ENCODE results near the gene DESI1. TPM values are rescaled to one million over a fixed set of nuclear protein-coding genes. Genes with fewer than 3 reads are reported as not detected.

The DESI1 gene
- polyA plus RNA-seq, 2 of the 4 experiments (the other 2 are of a cell fraction) = 13.9 to 19.4 TPM

DNA sequence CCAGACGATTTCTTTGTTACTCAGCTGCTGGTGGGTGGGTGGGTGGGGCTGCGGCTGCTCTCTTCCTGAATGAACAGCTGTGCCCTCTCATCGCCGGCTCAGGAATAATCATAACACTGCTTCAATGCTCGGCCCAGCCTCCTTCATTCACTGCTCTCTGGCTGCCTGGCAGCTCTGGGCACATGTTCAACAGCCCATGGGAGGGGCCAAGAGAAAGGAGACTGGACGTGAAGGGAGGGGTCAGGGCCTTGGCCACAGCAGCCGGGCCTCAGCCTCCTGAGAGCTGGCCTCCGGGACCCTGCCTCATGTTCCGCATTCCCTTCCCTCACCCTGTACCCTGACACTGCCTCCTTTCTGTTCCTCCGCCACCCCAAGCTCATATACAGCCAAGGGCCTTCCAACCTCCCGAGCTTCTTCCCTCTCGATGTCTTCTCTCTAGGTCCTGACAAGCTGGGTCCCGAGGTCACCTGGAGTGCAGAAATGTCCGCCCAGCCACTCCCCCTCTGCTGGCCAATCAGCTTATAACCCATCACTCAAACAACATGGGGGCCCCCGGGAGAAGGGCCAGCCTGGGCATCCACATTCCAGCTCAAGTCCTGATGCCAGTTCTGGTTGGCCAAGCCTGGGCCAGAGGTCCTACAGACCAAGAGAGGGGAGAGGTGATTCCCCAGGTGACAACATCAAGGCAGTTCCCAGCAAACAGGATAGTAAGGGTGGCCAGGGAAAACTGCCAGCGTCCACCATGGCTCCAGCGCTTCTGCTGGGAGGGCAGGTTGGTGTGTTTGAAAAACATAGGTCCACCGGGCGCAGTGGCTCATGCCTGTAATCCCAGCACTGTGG is 63.2 kb downstream of the DESI1 start:
- DNase-seq (ENCODE audit: low read depth in 1 of 2, low spot score in 1 of 2) = no peak
- TF ChIP-seq PHF8 (IDR thresholded peaks at IDR 0.05; ENCODE audit: borderline replicate concordance, low read depth) (no peak), HES2 (IDR thresholded peaks at IDR 0.05) (no peak), CBX8 (IDR thresholded peaks at IDR 0.05) (no peak), HOXA7 (CRISPR knock-in tag; IDR thresholded peaks at IDR 0.05) (no peak)
- TF ChIP-seq, protein P1, sequence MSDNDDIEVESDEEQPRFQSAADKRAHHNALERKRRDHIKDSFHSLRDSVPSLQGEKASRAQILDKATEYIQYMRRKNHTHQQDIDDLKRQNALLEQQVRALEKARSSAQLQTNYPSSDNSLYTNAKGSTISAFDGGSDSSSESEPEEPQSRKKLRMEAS (IDR thresholded peaks at IDR 0.05) = no peak
- POLR2A ChIA-PET = interaction anchor here (1.0 kb wide), 1 partner anchor 32 kb away, joined by 6 read pairs; the partner anchor contains the start of gene PMM1
- FAIRE-seq = no peak
- no peak overlapping the region for H3K4me2 ChIP-seq
- no peaks in the 10 kb centered on the region for H3K9me3 ChIP-seq
- no peak overlapping the region for H3K4me3 ChIP-seq
- 0 out of 6 replicates have a peak overlapping the region, but pooled peaks of 1 of the 2 experiments have one; percentile 35 for H3K27ac ChIP-seq
- CTCF ChIA-PET = interaction anchor here (1.3 to 3.7 kb wide), 3 partner anchors 14 to 155 kb away, joined by 3 to 23 read pairs (median 5); partner anchors contain the start of gene POLR3H
- ATAC-seq = no peak
- H3K4me1 ChIP-seq = peaks cover 27% of the 10 kb centered on the region
- WGBS (ENCODE audit: missing lambda C conversion rate) = 64% methylated on average over 18 of the region's 19 CpGs

DNA sequence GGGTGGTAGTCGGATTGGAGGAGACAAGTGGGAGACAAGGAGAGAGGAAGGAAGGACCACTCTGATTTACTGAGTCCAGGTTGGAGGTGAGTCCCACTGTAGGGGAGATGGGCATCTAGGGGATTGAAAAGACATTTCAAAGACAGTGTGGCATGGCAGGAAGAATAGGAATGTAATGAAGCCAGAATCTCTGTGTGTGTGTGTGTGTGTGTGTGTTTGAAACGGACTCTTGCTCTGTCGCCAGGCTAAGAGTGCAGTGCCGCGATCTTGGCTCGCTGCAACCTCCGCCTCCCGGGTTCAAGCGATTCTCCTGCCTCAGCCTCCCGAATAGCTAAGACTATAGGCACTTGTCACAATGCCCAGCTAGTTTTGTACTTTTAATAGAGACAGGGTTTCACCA is 64.3 kb downstream of the DESI1 start:
- no peak for FAIRE-seq
- TF ChIP-seq CBX2 (IDR thresholded peaks at IDR 0.05; ENCODE audit: borderline replicate concordance, low read depth) = no peak
- no peak for TF ChIP-seq JUN (IDR thresholded peaks at IDR 0.05)
- TF ChIP-seq, protein P2, sequence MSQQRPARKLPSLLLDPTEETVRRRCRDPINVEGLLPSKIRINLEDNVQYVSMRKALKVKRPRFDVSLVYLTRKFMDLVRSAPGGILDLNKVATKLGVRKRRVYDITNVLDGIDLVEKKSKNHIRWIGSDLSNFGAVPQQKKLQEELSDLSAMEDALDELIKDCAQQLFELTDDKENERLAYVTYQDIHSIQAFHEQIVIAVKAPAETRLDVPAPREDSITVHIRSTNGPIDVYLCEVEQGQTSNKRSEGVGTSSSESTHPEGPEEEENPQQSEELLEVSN (IDR thresholded peaks at IDR 0.05; ENCODE audit: borderline replicate concordance, low read depth) = no peak
- TF ChIP-seq, protein P3, sequence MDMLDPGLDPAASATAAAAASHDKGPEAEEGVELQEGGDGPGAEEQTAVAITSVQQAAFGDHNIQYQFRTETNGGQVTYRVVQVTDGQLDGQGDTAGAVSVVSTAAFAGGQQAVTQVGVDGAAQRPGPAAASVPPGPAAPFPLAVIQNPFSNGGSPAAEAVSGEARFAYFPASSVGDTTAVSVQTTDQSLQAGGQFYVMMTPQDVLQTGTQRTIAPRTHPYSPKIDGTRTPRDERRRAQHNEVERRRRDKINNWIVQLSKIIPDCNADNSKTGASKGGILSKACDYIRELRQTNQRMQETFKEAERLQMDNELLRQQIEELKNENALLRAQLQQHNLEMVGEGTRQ (IDR thresholded peaks at IDR 0.05) = no peak
- TF ChIP-seq CHD4 (IDR thresholded peaks at IDR 0.05; ENCODE audit: borderline replicate concordance) = no peak
- TF ChIP-seq KDM1A (IDR thresholded peaks at IDR 0.05; ENCODE audit: low read depth) = no peak
- no peak for TF ChIP-seq EP300 (IDR thresholded peaks at IDR 0.05)
- no peak for TF ChIP-seq HES2 (IDR thresholded peaks at IDR 0.05)
- TF ChIP-seq FOSL2 (IDR thresholded peaks at IDR 0.05) = no peak
- TF ChIP-seq FOSL2 (CRISPR knock-in tag; IDR thresholded peaks at IDR 0.05) = no peak
- Histone ChIP-seq H3K4me3 (no peak overlapping the region), H3K4me1 (peaks cover 16% of the 10 kb centered on the region), H3K27ac (no peak overlapping the region), H3K9me3 (no peaks in the 10 kb centered on the region), H3K4me2 (no peak overlapping the region)
- DNase-seq (ENCODE audit: low read depth in 1 of 2, low spot score in 1 of 2) = no peak
- 89% methylated on average over 10 of the region's 10 CpGs for WGBS (ENCODE audit: missing lambda C conversion rate)
- ChIA-PET POLR2A (interaction anchor here (0.6 kb wide), 1 partner anchor 48 kb away, joined by 5 read pairs; no protein-coding TSS in a partner anchor), CTCF (interaction anchor here (1.3 to 3.7 kb wide), 2 partner anchors 41 to 154 kb away, joined by 3 to 23 read pairs; no protein-coding TSS in a partner anchor)
- ATAC-seq = no peak

DNA sequence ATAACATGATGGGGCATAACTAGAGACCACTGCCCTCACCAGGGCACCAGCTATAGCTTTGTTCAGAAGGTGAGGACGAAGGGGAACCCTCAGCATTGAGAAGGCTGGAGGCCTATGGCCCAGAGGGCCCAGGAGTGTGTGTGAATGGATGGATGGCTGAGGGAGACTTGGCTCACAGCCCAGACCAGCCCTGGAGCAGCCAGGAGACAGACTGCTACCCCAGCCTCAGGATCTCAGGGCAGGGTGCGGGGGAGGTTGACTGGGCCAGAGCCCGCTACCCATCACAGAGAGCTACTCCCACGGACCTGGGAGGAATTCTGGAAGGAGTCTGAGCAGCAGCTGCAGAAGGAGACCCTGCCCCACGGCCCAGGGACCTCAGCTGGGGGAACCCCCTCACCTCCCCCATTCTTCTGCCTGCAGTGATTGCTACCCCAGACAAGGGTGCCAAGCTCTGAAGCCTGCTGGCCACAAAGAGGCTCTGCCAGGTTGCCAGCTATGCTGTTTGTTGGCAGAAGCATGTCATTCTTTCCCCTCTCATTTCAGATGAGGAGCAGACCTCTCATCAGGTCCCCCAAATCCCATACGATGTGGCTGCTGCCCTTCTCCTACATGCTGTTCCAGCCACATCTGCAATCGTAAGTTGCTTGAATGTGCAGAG is 65.4 kb downstream of the DESI1 start:
- FAIRE-seq = no peak
- TF ChIP-seq MAFK (IDR thresholded peaks at IDR 0.05; ENCODE audit: partially characterized antibody) (no peak), FOSL2 (IDR thresholded peaks at IDR 0.05) (no peak), FOSL2 (CRISPR knock-in tag; IDR thresholded peaks at IDR 0.05) (no peak), HDAC2 (IDR thresholded peaks at IDR 0.05) (no peak), CHD2 (IDR thresholded peaks at IDR 0.05; ENCODE audit: low read length, partially characterized antibody) (no peak), POLR2A (IDR thresholded peaks at IDR 0.05; ENCODE audit: low read length) (no peak), ZNF302 (CRISPR knock-in tag; IDR thresholded peaks at IDR 0.05) (no peak), REST (IDR thresholded peaks at IDR 0.05) (no peak), MAZ (IDR thresholded peaks at IDR 0.05; ENCODE audit: borderline replicate concordance, low read depth, low read length) (no peak), CBX8 (IDR thresholded peaks at IDR 0.05) (no peak), JUN (IDR thresholded peaks at IDR 0.05) (no peak)
- no peak for DNase-seq (ENCODE audit: low read depth in 1 of 2, low spot score in 1 of 2)
- Histone ChIP-seq H3K27ac (no peak overlapping the region), H3K9me3 (no peaks in the 10 kb centered on the region), H3K4me1 (peaks cover 6% of the 10 kb centered on the region; the same call in 2 of the 3 replicates), H3K4me3 (no peak overlapping the region), H3K4me2 (no peak overlapping the region)
- ChIA-PET CTCF (interaction anchor here (0.6 to 4.6 kb wide), 5 partner anchors 12 to 348 kb away, joined by 3 to 21 read pairs (median 6); partner anchors contain the start of gene POLR3H), POLR2A (no interaction called here)
- 78% methylated on average over 4 of the region's 7 CpGs for WGBS (ENCODE audit: missing lambda C conversion rate)
- no peak; a peak in 1 of 6 replicates for ATAC-seq

All from A549 (cell line).